Duodenal mucosa (tissue), 2 donors: ENCODE measurements around the gene CUL1.

Experiments used
- H3K27ac ChIP-seq: one replicate; pipeline ENCODE4 v1.7.0; 2013; ENCODE audit warnings: low read depth, low read length
- H3K27me3 ChIP-seq, 2 donors: one replicate each; pipeline ENCODE4 v1.7.0; 2013; ENCODE audit warnings: low read length in 2 of 2, control low read depth in 1 of 2; ENCODE audit not compliant: insufficient read depth in 2 of 2, control insufficient read depth in 1 of 2
- H3K36me3 ChIP-seq, 2 donors: one replicate each; pipeline ENCODE4 v1.7.0; 2013; ENCODE audit warnings: low read length in 2 of 2, control low read depth in 1 of 2; ENCODE audit not compliant: insufficient read depth in 2 of 2, control insufficient read depth in 1 of 2
- H3K4me1 ChIP-seq, 2 donors: one replicate each; pipeline ENCODE4 v1.7.0; 2013; ENCODE audit warnings: low read length in 2 of 2, control low read depth in 1 of 2; ENCODE audit not compliant: insufficient read depth in 2 of 2, control insufficient read depth in 1 of 2
- H3K4me3 ChIP-seq, 2 donors: one replicate each; pipeline ENCODE4 v1.7.0; 2013; ENCODE audit warnings: low read length in 2 of 2, low read depth in 1 of 2
- H3K9ac ChIP-seq, 2 donors: one replicate each; pipeline ENCODE4 v1.7.0; 2013; ENCODE audit warnings: low read length in 2 of 2, low read depth in 1 of 2
- H3K9me3 ChIP-seq, 2 donors: one replicate each; pipeline ENCODE4 v1.7.0; 2013; ENCODE audit warnings: low read length in 2 of 2, control low read depth in 1 of 2; ENCODE audit not compliant: control insufficient read depth in 1 of 2

The CUL1 gene

GRCh38 chr7:148774471-148774870, 75.8 kb downstream of the CUL1 start:
- no peak overlapping the region for H3K9ac ChIP-seq
- no peak overlapping the region for H3K4me3 ChIP-seq
- H3K36me3 ChIP-seq = peaks cover 22 to 67% of the 10 kb centered on the region in 2 donors
- H3K27me3 ChIP-seq = no peaks in the 10 kb centered on the region
- H3K4me1 ChIP-seq = no peaks in the 10 kb centered on the region
- no peaks in the 10 kb centered on the region for H3K9me3 ChIP-seq
- no peak overlapping the region for H3K27ac ChIP-seq

GRCh38 chr7:148782757-148783456, 84.2 kb downstream of the CUL1 start:
- H3K27me3 ChIP-seq = no peaks in the 10 kb centered on the region
- no peaks in the 10 kb centered on the region for H3K4me1 ChIP-seq
- H3K9ac ChIP-seq = no peak overlapping the region
- no peak overlapping the region for H3K4me3 ChIP-seq
- H3K27ac ChIP-seq = no peak overlapping the region
- H3K9me3 ChIP-seq = no peaks in the 10 kb centered on the region
- H3K36me3 ChIP-seq = peaks cover 21 to 70% of the 10 kb centered on the region in 2 donors

- H3K27me3 ChIP-seq = no peaks in the 10 kb centered on the region
- H3K27ac ChIP-seq = no peak overlapping the region
- no peak overlapping the region for H3K4me3 ChIP-seq
- peaks cover 31 to 73% of the 10 kb centered on the region in 2 donors for H3K36me3 ChIP-seq
- no peaks in the 10 kb centered on the region for H3K9me3 ChIP-seq
- H3K9ac ChIP-seq = no peak overlapping the region
- no peaks in the 10 kb centered on the region for H3K4me1 ChIP-seq
Observed at GRCh38 chr7:148783801-148784527, 85.3 kb downstream of the CUL1 start.

- Histone ChIP-seq H3K27me3 (no peaks in the 10 kb centered on the region), H3K9me3 (no peaks in the 10 kb centered on the region), H3K9ac (no peak overlapping the region), H3K36me3 (peaks cover 36 to 75% of the 10 kb centered on the region in 2 donors), H3K27ac (no peak overlapping the region), H3K4me1 (no peaks in the 10 kb centered on the region), H3K4me3 (no peak overlapping the region)
Observed at GRCh38 chr7:148787571-148788295, 89.0 kb downstream of the CUL1 start.

GRCh38 chr7:148789220-148789619, 90.5 kb downstream of the CUL1 start:
- no peak overlapping the region for H3K4me3 ChIP-seq
- no peaks in the 10 kb centered on the region for H3K4me1 ChIP-seq
- no peak overlapping the region for H3K9ac ChIP-seq
- H3K36me3 ChIP-seq = peaks cover 36 to 76% of the 10 kb centered on the region in 2 donors
- H3K9me3 ChIP-seq = no peaks in the 10 kb centered on the region
- no peaks in the 10 kb centered on the region for H3K27me3 ChIP-seq
- no peak overlapping the region for H3K27ac ChIP-seq

- Histone ChIP-seq H3K4me1 (no peaks in the 10 kb centered on the region), H3K36me3 (peaks cover 38 to 84% of the 10 kb centered on the region in 2 donors), H3K9me3 (no peaks in the 10 kb centered on the region), H3K27me3 (no peaks in the 10 kb centered on the region), H3K4me3 (no peak overlapping the region), H3K27ac (no peak overlapping the region), H3K9ac (no peak overlapping the region)
Observed at GRCh38 chr7:148790131-148790726, 91.5 kb downstream of the CUL1 start.

GRCh38 chr7:148790850-148791249, 92.1 kb downstream of the CUL1 start:
- Histone ChIP-seq H3K4me1 (no peaks in the 10 kb centered on the region), H3K27ac (no peak overlapping the region), H3K36me3 (peaks cover 36 to 80% of the 10 kb centered on the region in 2 donors), H3K4me3 (no peak overlapping the region), H3K9ac (no peak overlapping the region), H3K27me3 (no peaks in the 10 kb centered on the region), H3K9me3 (no peaks in the 10 kb centered on the region)

- H3K9me3 ChIP-seq = no peaks in the 10 kb centered on the region
Observed at GRCh38 chr7:148791546-148791945, 92.8 kb downstream of the CUL1 start.

GRCh38 chr7:148793590-148793989, 94.9 kb downstream of the CUL1 start:
- Histone ChIP-seq H3K9ac (no peak overlapping the region), H3K9me3 (no peaks in the 10 kb centered on the region), H3K4me3 (no peak overlapping the region), H3K27me3 (no peaks in the 10 kb centered on the region), H3K27ac (no peak overlapping the region), H3K4me1 (no peaks in the 10 kb centered on the region), H3K36me3 (peaks cover 33 to 81% of the 10 kb centered on the region in 2 donors)

More at GRCh38 chr7:148791546-148791945, 92.8 kb downstream of the CUL1 start:
- Histone ChIP-seq H3K36me3 (peaks cover 33 to 81% of the 10 kb centered on the region in 2 donors), H3K4me3 (no peak overlapping the region), H3K27me3 (no peaks in the 10 kb centered on the region), H3K27ac (no peak overlapping the region), H3K9ac (no peak overlapping the region), H3K4me1 (no peaks in the 10 kb centered on the region)

GRCh38 chr7:148794476-148794875, 95.8 kb downstream of the CUL1 start:
- H3K4me1 ChIP-seq = no peaks in the 10 kb centered on the region
- no peak overlapping the region for H3K9ac ChIP-seq
- H3K9me3 ChIP-seq = no peaks in the 10 kb centered on the region
- no peaks in the 10 kb centered on the region for H3K27me3 ChIP-seq
- peaks cover 34 to 82% of the 10 kb centered on the region in 2 donors for H3K36me3 ChIP-seq
- no peak overlapping the region for H3K4me3 ChIP-seq
- H3K27ac ChIP-seq = no peak overlapping the region
